OCI-LY3 (cell line): ENCODE results near the gene SSBP2.
A peak's percentile ranks its signal among the peaks of the same experiment; 100 is the strongest.

Source experiments
- H2AFZ ChIP-seq: fragments of 200-600, 300-600 bp; shearing (Covaris generic); 2 replicates; pipeline ENCODE4 v1.6.0; 2014; ENCODE audit warnings: antibody characterized with exemption, low read depth, low read length
- H3K27ac ChIP-seq: fragments of 200-600, 300-600 bp; sonication (generic); 2 replicates; pipeline ENCODE4 v1.5.1; 2014; ENCODE audit warnings: mild to moderate bottlenecking, low read length, moderate library complexity, mixed read lengths
- H3K27me3 ChIP-seq: fragments of 200-600, 300-600 bp; sonication (generic); 2 replicates; pipeline ENCODE4 v1.6.1; 2014; ENCODE audit warnings: low read depth, low read length, mixed read lengths
- H3K36me3 ChIP-seq: fragments of 200-600, 300-600 bp; sonication (generic); replicated peaks from 2 replicates; pipeline ENCODE3; 2014; ENCODE audit warnings: low read depth, low read length, mixed read lengths
- H3K4me1 ChIP-seq: fragments of 300-600, 200-600 bp; sonication (generic); 2 replicates; pipeline ENCODE4 v1.6.1; 2014; ENCODE audit warnings: low read length, mixed read lengths
- H3K4me2 ChIP-seq: fragments of 200-600, 300-600 bp; sonication (generic); 2 replicates; pipeline ENCODE4 v1.6.1; 2014; ENCODE audit warnings: low read length, mixed read lengths
- H3K4me3 ChIP-seq: fragments of 300-600, 200-600 bp; sonication (generic); 2 replicates; pipeline ENCODE4 v1.5.1; 2014; ENCODE audit warnings: antibody characterized with exemption, mild to moderate bottlenecking, low read length, moderate library complexity
- H3K79me2 ChIP-seq: fragments of 300-600, 200-600 bp; shearing (Covaris generic); 2 replicates; pipeline ENCODE4 v1.6.1; 2014; ENCODE audit warnings: mild to moderate bottlenecking, low read length, mixed read lengths
- H3K9ac ChIP-seq: fragments of 300-600, 200-600 bp; shearing (Covaris generic); 2 replicates; pipeline ENCODE4 v1.6.0; 2014; ENCODE audit warnings: mild to moderate bottlenecking, low read length, moderate library complexity
- H3K9me3 ChIP-seq: fragments of 200-600, 300-600 bp; shearing (Covaris generic); 2 replicates; pipeline ENCODE4 v1.6.1; 2014; ENCODE audit warnings: low read length, mixed read lengths; ENCODE audit not compliant: insufficient read depth
- H4K20me1 ChIP-seq: fragments of 200-600, 300-600 bp; sonication (generic); 2 replicates; pipeline ENCODE4 v1.6.1; 2016; ENCODE audit warnings: low read length, mixed read lengths; ENCODE audit not compliant: insufficient read depth
- CTCF ChIP-seq: fragments of 200-600, 300-600 bp; sonication (generic); IDR thresholded peaks from 2 replicates; pipeline ENCODE4 v1.5.1; 2014; ENCODE audit warnings: antibody characterized with exemption, low read length, low read depth
- EZH2phosphoT487 ChIP-seq: fragments of 200-600 bp; shearing (Covaris generic); IDR thresholded peaks from 2 replicates; pipeline ENCODE4 v1.6.1; 2018; ENCODE audit warnings: antibody characterized with exemption, mixed run types, low read depth

SSBP2 gene

GRCh38 chr5:81638471-81638870 is 112.4 kb downstream of the SSBP2 start:
- no peak for TF ChIP-seq CTCF
- TF ChIP-seq EZH2phosphoT487 = no peak
- Histone ChIP-seq H3K36me3 (no peaks in the 10 kb centered on the region), H3K4me3 (no peak overlapping the region), H3K27ac (no peak overlapping the region), H3K27me3 (no peaks in the 10 kb centered on the region), H3K4me2 (no peak overlapping the region), H3K9ac (no peak overlapping the region), H4K20me1 (no peaks in the 10 kb centered on the region), H3K4me1 (peaks cover 4% of the 10 kb centered on the region), H3K79me2 (no peaks in the 10 kb centered on the region), H2AFZ (no peak overlapping the region), H3K9me3 (no peaks in the 10 kb centered on the region)

GRCh38 chr5:81633891-81634290 is 117.0 kb downstream of the SSBP2 start:
- H3K9ac ChIP-seq = no peak overlapping the region
- H3K4me2 ChIP-seq = no peak overlapping the region
- H4K20me1 ChIP-seq = no peaks in the 10 kb centered on the region
- TF ChIP-seq EZH2phosphoT487 (no peak), CTCF (no peak)
- no peak overlapping the region for H2AFZ ChIP-seq
- H3K4me1 ChIP-seq = peaks cover 31% of the 10 kb centered on the region
- H3K79me2 ChIP-seq = no peaks in the 10 kb centered on the region
- no peaks in the 10 kb centered on the region for H3K27me3 ChIP-seq
- H3K36me3 ChIP-seq = no peaks in the 10 kb centered on the region
- no peak overlapping the region for H3K27ac ChIP-seq
- H3K4me3 ChIP-seq = no peak overlapping the region
- no peaks in the 10 kb centered on the region for H3K9me3 ChIP-seq

- Histone ChIP-seq H3K27ac (no peak overlapping the region), H3K27me3 (no peaks in the 10 kb centered on the region), H3K9me3 (no peaks in the 10 kb centered on the region), H3K4me3 (no peak overlapping the region), H3K9ac (no peak overlapping the region), H4K20me1 (no peaks in the 10 kb centered on the region), H3K36me3 (no peaks in the 10 kb centered on the region), H3K4me1 (peaks cover 31% of the 10 kb centered on the region), H3K4me2 (no peak overlapping the region), H2AFZ (no peak overlapping the region), H3K79me2 (no peaks in the 10 kb centered on the region)
- TF ChIP-seq CTCF (no peak), EZH2phosphoT487 (no peak)
Measured at GRCh38 chr5:81633471-81633870, 117.4 kb downstream of the SSBP2 start.

GRCh38 chr5:81632679-81633078 is 118.2 kb downstream of the SSBP2 start:
- Histone ChIP-seq H3K9ac (no peak overlapping the region), H3K79me2 (no peaks in the 10 kb centered on the region), H3K27me3 (no peaks in the 10 kb centered on the region), H4K20me1 (no peaks in the 10 kb centered on the region), H3K4me2 (peak overlapping the region; percentile 30), H3K4me3 (no peak overlapping the region), H3K36me3 (no peaks in the 10 kb centered on the region), H3K9me3 (no peaks in the 10 kb centered on the region), H3K4me1 (peaks cover 31% of the 10 kb centered on the region), H3K27ac (no peak overlapping the region), H2AFZ (no peak overlapping the region)
- TF ChIP-seq EZH2phosphoT487 (no peak), CTCF (no peak)
